C4-2B (cell line): ENCODE results near the gene GPR89B.

Experiments used
- CTCF ChIP-seq: fragments of 450-650 bp; conservative IDR thresholded peaks from 2 replicates; pipeline ENCODE4 v1.5.1; 2017; ENCODE audit warnings: mild to moderate bottlenecking
- ZFX ChIP-seq: fragments of 450-650 bp; IDR thresholded peaks from 2 replicates; pipeline ENCODE4 v1.6.1; 2017

GRCh38 chr1:147890177-147890790 is 37.9 kb upstream of the GPR89B start:
- TF ChIP-seq ZFX: no peak
- peak; percentile 61 for TF ChIP-seq CTCF
